ENCODE data around the gene NPBWR2. TPM values are rescaled to one million over a fixed set of nuclear protein-coding genes. Genes with fewer than 3 reads are reported as not detected.
"Not testable (repeated sequence)": the region's sequence is repeated elsewhere in the genome, so short reads cannot be mapped to it uniquely, and the experiment has no call there.

Gene NPBWR2
- total RNA-seq, 2 donors from 2014 or later: not detected

DNA sequence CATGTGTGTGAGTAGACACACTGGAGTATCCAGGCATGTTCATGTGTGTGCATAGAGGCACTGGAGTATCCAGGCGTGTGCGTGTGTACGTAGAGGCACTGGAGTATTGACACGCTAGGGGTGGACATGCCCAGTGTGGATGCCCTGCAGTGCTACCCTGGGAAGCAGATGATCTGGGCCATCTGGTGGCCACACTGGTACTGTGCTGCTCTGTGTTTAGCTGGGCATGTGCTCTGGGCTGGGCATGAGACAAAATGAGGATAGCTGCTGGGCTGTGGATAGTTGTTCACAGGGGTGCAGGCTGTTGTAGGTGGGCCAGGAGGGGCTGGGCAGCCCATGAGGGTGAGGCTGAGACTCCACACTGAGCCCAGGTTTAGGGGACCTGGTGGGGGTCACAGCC is 24.0 kb upstream of the NPBWR2 start:
- Histone ChIP-seq H3K9me3 (no peaks in the 10 kb centered on the region), H3K27ac (no peak overlapping the region), H3K4me3 (no peak overlapping the region), H3K4me1 (no peaks in the 10 kb centered on the region), H3K36me3 (no peaks in the 10 kb centered on the region), H3K27me3 (no peaks in the 10 kb centered on the region)
- TF ChIP-seq, protein P1, sequence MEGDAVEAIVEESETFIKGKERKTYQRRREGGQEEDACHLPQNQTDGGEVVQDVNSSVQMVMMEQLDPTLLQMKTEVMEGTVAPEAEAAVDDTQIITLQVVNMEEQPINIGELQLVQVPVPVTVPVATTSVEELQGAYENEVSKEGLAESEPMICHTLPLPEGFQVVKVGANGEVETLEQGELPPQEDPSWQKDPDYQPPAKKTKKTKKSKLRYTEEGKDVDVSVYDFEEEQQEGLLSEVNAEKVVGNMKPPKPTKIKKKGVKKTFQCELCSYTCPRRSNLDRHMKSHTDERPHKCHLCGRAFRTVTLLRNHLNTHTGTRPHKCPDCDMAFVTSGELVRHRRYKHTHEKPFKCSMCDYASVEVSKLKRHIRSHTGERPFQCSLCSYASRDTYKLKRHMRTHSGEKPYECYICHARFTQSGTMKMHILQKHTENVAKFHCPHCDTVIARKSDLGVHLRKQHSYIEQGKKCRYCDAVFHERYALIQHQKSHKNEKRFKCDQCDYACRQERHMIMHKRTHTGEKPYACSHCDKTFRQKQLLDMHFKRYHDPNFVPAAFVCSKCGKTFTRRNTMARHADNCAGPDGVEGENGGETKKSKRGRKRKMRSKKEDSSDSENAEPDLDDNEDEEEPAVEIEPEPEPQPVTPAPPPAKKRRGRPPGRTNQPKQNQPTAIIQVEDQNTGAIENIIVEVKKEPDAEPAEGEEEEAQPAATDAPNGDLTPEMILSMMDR (IDR thresholded peaks at IDR 0.05): no peak
- DNase-seq (ENCODE audit: low spot score): no peak

GRCh38 chr20:64130876-64131275 is 23.5 kb upstream of the NPBWR2 start:
- H3K27ac ChIP-seq: no peak overlapping the region
- H3K27me3 ChIP-seq: no peaks in the 10 kb centered on the region
- H3K9me3 ChIP-seq: no peaks in the 10 kb centered on the region
- no peaks in the 10 kb centered on the region for H3K4me1 ChIP-seq
- H3K4me3 ChIP-seq: no peak overlapping the region
- no peak for DNase-seq (ENCODE audit: low spot score)
- H3K36me3 ChIP-seq: no peaks in the 10 kb centered on the region
- TF ChIP-seq, protein P1 (IDR thresholded peaks at IDR 0.05): no peak

- H3K4me3 ChIP-seq: no peak overlapping the region
- DNase-seq (ENCODE audit: low spot score): no peak
These were observed 22.9 kb upstream of the NPBWR2 start for GRCh38 chr20:64130271-64130670.

GRCh38 chr20:64129146-64129782 is 21.9 kb upstream of the NPBWR2 start:
- Histone ChIP-seq H3K27ac (no peak overlapping the region), H3K4me3 (no peak overlapping the region), H3K9me3 (no peaks in the 10 kb centered on the region), H3K4me1 (no peaks in the 10 kb centered on the region), H3K27me3 (no peaks in the 10 kb centered on the region), H3K36me3 (no peaks in the 10 kb centered on the region)
- no peak for DNase-seq (ENCODE audit: low spot score)
- TF ChIP-seq, protein P1 (IDR thresholded peaks at IDR 0.05): no peak

More at GRCh38 chr20:64130271-64130670, 22.9 kb upstream of the NPBWR2 start:
- Histone ChIP-seq H3K4me1 (no peaks in the 10 kb centered on the region), H3K36me3 (no peaks in the 10 kb centered on the region), H3K27ac (no peak overlapping the region), H3K9me3 (no peaks in the 10 kb centered on the region), H3K27me3 (no peaks in the 10 kb centered on the region)
- TF ChIP-seq, protein P1 (IDR thresholded peaks at IDR 0.05): no peak

GRCh38 chr20:64123517-64123916 is 16.2 kb upstream of the NPBWR2 start:
- not testable (repeated sequence) for H3K9me3 ChIP-seq; DNase-seq (ENCODE audit: low spot score); H3K27me3 ChIP-seq; H3K4me3 ChIP-seq; H3K4me1 ChIP-seq; H3K36me3 ChIP-seq; H3K27ac ChIP-seq

DNA sequence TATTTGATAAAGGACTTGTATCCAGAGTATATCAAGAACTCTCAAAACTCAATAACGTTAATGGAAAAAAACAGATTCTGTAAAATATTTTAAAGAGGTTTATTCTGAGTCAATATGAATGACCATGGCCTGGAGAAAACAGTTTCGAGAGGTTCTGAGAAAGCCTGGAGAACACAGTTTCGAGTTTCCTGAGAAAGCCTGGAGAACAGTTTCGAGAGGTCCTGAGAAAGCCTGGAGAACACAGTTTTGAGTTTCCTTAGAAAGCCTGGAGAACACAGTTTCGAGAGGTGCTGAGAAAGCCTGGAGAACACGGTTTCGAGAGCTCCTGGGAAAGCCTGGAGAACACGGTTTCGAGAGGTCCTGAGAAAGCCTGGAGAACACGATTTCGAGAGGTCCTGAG is 15.6 kb upstream of the NPBWR2 start:
- H3K27me3 ChIP-seq; H3K27ac ChIP-seq; H3K36me3 ChIP-seq; H3K4me3 ChIP-seq; H3K9me3 ChIP-seq; H3K4me1 ChIP-seq; DNase-seq (ENCODE audit: low spot score): not testable (repeated sequence)

- no peaks in the 10 kb centered on the region for H3K27me3 ChIP-seq
- no peaks in the 10 kb centered on the region for H3K36me3 ChIP-seq
- no peak overlapping the region for H3K27ac ChIP-seq
- no peak overlapping the region for H3K4me3 ChIP-seq
- no peak for DNase-seq (ENCODE audit: low spot score)
- peaks cover 0 to 8% of the 10 kb centered on the region in 2 donors for H3K4me1 ChIP-seq
- TF ChIP-seq, protein P1 (IDR thresholded peaks at IDR 0.05): no peak
- H3K9me3 ChIP-seq: no peaks in the 10 kb centered on the region
These were observed 14.2 kb upstream of the NPBWR2 start for GRCh38 chr20:64121586-64121985.
